Esophagus muscularis mucosa (tissue), 4 donors: ENCODE measurements around the gene DSCAM.

ENCODE experiments used
- CTCF ChIP-seq, 3 experiments: fragments of 200-600 bp in 2 of 3; fragments of 450-650 bp in 1 of 3; sonication (generic) in 2 of 3; IDR thresholded peaks; one replicate each; pipeline ENCODE4 v1.5.1; 2017 to 2019; ENCODE audit warnings: antibody characterized with exemption in 3 of 3, mild to moderate bottlenecking in 2 of 3, moderate library complexity in 1 of 3
- EP300 ChIP-seq: sonication (generic); formaldehyde crosslinking; IDR thresholded peaks from one replicate; pipeline ENCODE4 v1.6.1; 2017; ENCODE audit warnings: antibody characterized with exemption
- POLR2A ChIP-seq: fragments of 450-650 bp; IDR thresholded peaks from one replicate; pipeline ENCODE4 v1.6.1; 2017; ENCODE audit warnings: antibody characterized with exemption, moderate library complexity, mild to moderate bottlenecking, low read depth

GRCh38 chr21:40324389-40324788 lies 522.6 kb downstream of the DSCAM start:
- TF ChIP-seq CTCF (IDR thresholded peaks at IDR 0.05) (no peak), POLR2A (no peak), EP300 (no peak)
